Cardiac muscle cell (in vitro differentiated cells and primary cell): ENCODE results near the gene POLR2L. TPM values are rescaled to one million over a fixed set of nuclear protein-coding genes. Genes with fewer than 3 reads are reported as not detected.
A peak's percentile ranks its signal among the peaks of the same experiment; 100 is the strongest.

Experiments used
- DNase-seq, 2 donors: peaks; one replicate each; pipeline versions ENCODE4 v3.0.0 to v3.0.0-alpha.2; 2010 to 2017; ENCODE audit warnings: low read depth in 1 of 2, low spot score in 1 of 2
- H3K27ac ChIP-seq: fragments of 200-600 bp; sonication (generic); 2 replicates; pipeline ENCODE4 v1.5.1; 2016
- H3K27me3 ChIP-seq: fragments of 200-600 bp; sonication (generic); 2 replicates; pipeline ENCODE4 v1.6.0; 2016; ENCODE audit warnings: control low read depth
- H3K36me3 ChIP-seq: fragments of 200-600 bp; sonication (generic); 2 replicates; pipeline ENCODE4 v1.5.1; 2016; ENCODE audit warnings: control low read depth
- H3K4me1 ChIP-seq: fragments of 200-600 bp; sonication (generic); 2 replicates; pipeline ENCODE4 v1.8.1; 2017; ENCODE audit warnings: low read depth, mild to moderate bottlenecking, mixed run types
- H3K4me3 ChIP-seq: fragments of 200-600 bp; sonication (generic); 2 replicates; pipeline ENCODE4 v1.5.1; 2016; ENCODE audit warnings: mild to moderate bottlenecking
- H3K9me3 ChIP-seq: fragments of 200-600 bp; sonication (generic); 2 replicates; pipeline ENCODE4 v1.5.1; 2017; ENCODE audit warnings: low read depth, mild to moderate bottlenecking, control low read depth
- CTCF ChIP-seq: IDR thresholded peaks from 2 replicates; pipeline ENCODE4 v1.5.1; 2012; ENCODE audit warnings: low read depth, mild to moderate bottlenecking, low read length
- polyA plus RNA-seq: library from polyadenylated mRNA; unstranded; fragments of >200 nt; fragmentation: Nextera tagmentation; extraction: Ambion mirVana; gene quantifications from 2 replicates; pipeline ENCODE4 v1.2.1, GENCODE V29; 2016
- total RNA-seq: library from RNA; depleted of rRNA; stranded (reverse); fragments of >200 nt; gene quantifications from 2 replicates; pipeline ENCODE4 v1.2.3, GENCODE V29; 2016

Gene POLR2L
- total and polyA plus RNA-seq, 2 experiments from 2014 or later = 67.3 to 482 TPM

GRCh38 chr11:824292-824880 lies 17.9 kb downstream of the POLR2L start:
- peaks cover 7% of the 10 kb centered on the region for H3K36me3 ChIP-seq
- H3K4me3 ChIP-seq = no peak overlapping the region
- peaks cover 8% of the 10 kb centered on the region for H3K27me3 ChIP-seq
- peaks cover 20% of the 10 kb centered on the region for H3K4me1 ChIP-seq
- no peaks in the 10 kb centered on the region for H3K9me3 ChIP-seq
- no peak for TF ChIP-seq CTCF
- no peak for DNase-seq
- H3K27ac ChIP-seq = no peak overlapping the region

- no peak for DNase-seq
- peaks cover 16% of the 10 kb centered on the region for H3K4me1 ChIP-seq
- peaks cover under 1% of the 10 kb centered on the region for H3K27me3 ChIP-seq
- no peak overlapping the region for H3K4me3 ChIP-seq
- TF ChIP-seq CTCF = no peak
- H3K9me3 ChIP-seq = no peaks in the 10 kb centered on the region
- peaks cover 7% of the 10 kb centered on the region for H3K36me3 ChIP-seq
- H3K27ac ChIP-seq = no peak overlapping the region
These were observed 18.7 kb downstream of the POLR2L start for GRCh38 chr11:823441-824291.

- no peak for DNase-seq
- Histone ChIP-seq H3K27ac (no peak overlapping the region), H3K36me3 (peaks cover 7% of the 10 kb centered on the region), H3K4me3 (no peak overlapping the region), H3K9me3 (no peaks in the 10 kb centered on the region), H3K4me1 (peaks cover 4% of the 10 kb centered on the region), H3K27me3 (no peaks in the 10 kb centered on the region)
- TF ChIP-seq CTCF = no peak
These were observed 20.6 kb downstream of the POLR2L start for GRCh38 chr11:821512-822371.

GRCh38 chr11:820655-821511 lies 21.4 kb downstream of the POLR2L start:
- Histone ChIP-seq H3K4me1 (no peaks in the 10 kb centered on the region), H3K36me3 (peaks cover 7% of the 10 kb centered on the region), H3K4me3 (peak overlapping the region; percentile 94), H3K27ac (peak overlapping the region; percentile 95), H3K27me3 (no peaks in the 10 kb centered on the region), H3K9me3 (no peaks in the 10 kb centered on the region)
- no peak for TF ChIP-seq CTCF
- DNase-seq = peak in 1 of 2 donors; percentile 60
